ENCODE results near the gene SPATS2.
"Not testable (repeated sequence)": the region's sequence is repeated elsewhere in the genome, so short reads cannot be mapped to it uniquely, and the experiment has no call there.

Gene SPATS2

GRCh38 chr12:49404956-49405355 lies 37.7 kb downstream of the SPATS2 start:
- no peak for DNase-seq (ENCODE audit: low read depth in 3 of 3)

- DNase-seq (ENCODE audit: low read depth in 3 of 3): no peak
Measured at GRCh38 chr12:49410818-49411217, 43.6 kb downstream of the SPATS2 start.

GRCh38 chr12:49413010-49413409 lies 45.7 kb downstream of the SPATS2 start:
- no peak for DNase-seq (ENCODE audit: low read depth in 3 of 3)

- no peak for DNase-seq (ENCODE audit: low read depth in 3 of 3)
Measured at GRCh38 chr12:49413796-49414195, 46.5 kb downstream of the SPATS2 start.

GRCh38 chr12:49414364-49414763 lies 47.1 kb downstream of the SPATS2 start:
- no peak for DNase-seq (ENCODE audit: low read depth in 3 of 3)

- no peak for DNase-seq (ENCODE audit: low read depth in 3 of 3)
Measured at GRCh38 chr12:49415521-49415970, 48.3 kb downstream of the SPATS2 start.

- no peak for DNase-seq (ENCODE audit: low read depth in 3 of 3)
Measured at GRCh38 chr12:49416892-49417291, 49.6 kb downstream of the SPATS2 start.

GRCh38 chr12:49417558-49417957 lies 50.3 kb downstream of the SPATS2 start:
- no peak for DNase-seq (ENCODE audit: low read depth in 3 of 3)

- DNase-seq (ENCODE audit: low read depth in 3 of 3): no peak
Measured at GRCh38 chr12:49420556-49420955, 53.3 kb downstream of the SPATS2 start.

GRCh38 chr12:49422114-49422513 lies 54.9 kb downstream of the SPATS2 start:
- DNase-seq (ENCODE audit: low read depth in 3 of 3): no peak

GRCh38 chr12:49428793-49429192 lies 61.5 kb downstream of the SPATS2 start:
- no peak for DNase-seq (ENCODE audit: low read depth in 3 of 3)

- DNase-seq (ENCODE audit: low read depth in 3 of 3): no peak
Measured at GRCh38 chr12:49432616-49433015, 65.4 kb downstream of the SPATS2 start.

GRCh38 chr12:49436799-49437198 lies 69.5 kb downstream of the SPATS2 start:
- not testable (repeated sequence) for DNase-seq (ENCODE audit: low read depth in 3 of 3)

GRCh38 chr12:49439042-49439441 lies 71.8 kb downstream of the SPATS2 start:
- no peak for DNase-seq (ENCODE audit: low read depth in 3 of 3)

GRCh38 chr12:49440035-49440434 lies 72.8 kb downstream of the SPATS2 start:
- no peak for DNase-seq (ENCODE audit: low read depth in 3 of 3)

- no peak for DNase-seq (ENCODE audit: low read depth in 3 of 3)
Measured at GRCh38 chr12:49442915-49443314, 75.7 kb downstream of the SPATS2 start.

- DNase-seq (ENCODE audit: low read depth in 3 of 3): no peak
Measured at GRCh38 chr12:49446571-49446970, 79.3 kb downstream of the SPATS2 start.

- no peak for DNase-seq (ENCODE audit: low read depth in 3 of 3)
Measured at GRCh38 chr12:49448858-49449257, 81.6 kb downstream of the SPATS2 start.

GRCh38 chr12:49451468-49452259 lies 84.4 kb downstream of the SPATS2 start:
- no peak for DNase-seq (ENCODE audit: low read depth in 3 of 3)

GRCh38 chr12:49455501-49455900 lies 88.2 kb downstream of the SPATS2 start:
- DNase-seq (ENCODE audit: low read depth in 3 of 3): no peak

GRCh38 chr12:49456131-49456679 lies 88.9 kb downstream of the SPATS2 start:
- no peak for DNase-seq (ENCODE audit: low read depth in 3 of 3)

GRCh38 chr12:49458816-49459215 lies 91.6 kb downstream of the SPATS2 start:
- DNase-seq (ENCODE audit: low read depth in 3 of 3): no peak

GRCh38 chr12:49461221-49461620 lies 94.0 kb downstream of the SPATS2 start:
- DNase-seq (ENCODE audit: low read depth in 3 of 3): no peak
